Ovary (tissue), 9 donors: ENCODE data around the gene NAT8L. TPM values are rescaled to one million over a fixed set of nuclear protein-coding genes. Genes with fewer than 3 reads are reported as not detected.

Experiments used
- DNase-seq, 5 donors: peaks; one replicate each; pipeline ENCODE4 v3.0.0-alpha.2; 2019 to 2020
- H3K27ac ChIP-seq, 2 donors: fragments of 200-600 bp; one replicate each; pipeline versions ENCODE4 v1.5.1 to v1.8.0; 2019 to 2022
- H3K27me3 ChIP-seq: fragments of 200-600 bp; one replicate; pipeline ENCODE4 v1.8.0; 2022
- H3K36me3 ChIP-seq: fragments of 200-600 bp; sonication (generic); one replicate; pipeline ENCODE4 v1.5.1; 2019
- H3K4me1 ChIP-seq: one replicate; pipeline ENCODE4 v1.8.1; 2013; ENCODE audit warnings: mild to moderate bottlenecking, moderate library complexity; ENCODE audit not compliant: insufficient read depth
- H3K4me3 ChIP-seq: fragments of 200-600 bp; sonication (generic); one replicate; pipeline ENCODE4 v1.5.1; 2017
- H3K9me3 ChIP-seq, 2 donors: fragments of 200-600 bp in 1 of 2; sonication (generic) in 1 of 2; one replicate each; pipeline versions ENCODE4 v1.5.1 to v1.8.1; 2013 to 2019; ENCODE audit warnings: mild to moderate bottlenecking in 1 of 2, moderate library complexity in 1 of 2
- EP300 ChIP-seq: sonication (generic); formaldehyde crosslinking; IDR thresholded peaks from one replicate; pipeline ENCODE4 v1.6.1; 2017; ENCODE audit warnings: antibody characterized with exemption
- POLR2A ChIP-seq: fragments of 450-650 bp; IDR thresholded peaks from one replicate; pipeline ENCODE4 v1.6.1; 2017; ENCODE audit warnings: antibody characterized with exemption, mild to moderate bottlenecking, moderate library complexity
- WGBS, 3 donors: extraction: QIAGEN DNeasy Blood & Tissue Kit in 1 of 3; methylation state at CpG; one replicate each; pipeline versions ENCODE4 v1.1.5 to v1.1.7; 2013 to 2017; 5-methylcytosine and 5-hydroxymethylcytosine counted together
- intact Hi-C, 4 donors: fragments of 100-400 bp; cut with DNase I; formaldehyde crosslinking; loops; one replicate each; pipeline versions ENCODE4 v1.11.0 to v1.15.1; 2022 to 2023
- polyA plus RNA-seq, 2 donors: library from polyadenylated mRNA; stranded (reverse); fragments of 200-250 nt in 1 of 2; fragments of 350-450 nt in 1 of 2; fragmentation: Illumina TruSeq in 1 of 2; extraction: RNeasy Lipid Tissue Mini Kit (QIAGEN cat#74804) in 1 of 2; gene quantifications; one replicate each; pipeline ENCODE4 v1.2.3, GENCODE V29; 2013 to 2014
- total RNA-seq, 7 donors: library from RNA; depleted of rRNA in 2 of 7; stranded (reverse); fragments of >200 nt in 2 of 7; fragmentation: NEBNext Ultra II Directional in 3 of 7; extraction: Animal tissue kit (Norgen Biotek cat#: 25700) in 3 of 7; gene quantifications; one replicate each; pipeline versions ENCODE4 v1.1.0 to v1.2.4, GENCODE V29; 2016 to 2023
- TF ChIP-seq, protein P1 (sequence below), 3 donors: fragments of 450-650 bp in 2 of 3; fragments of 200-600 bp in 1 of 3; IDR thresholded peaks; one replicate each; pipeline versions ENCODE4 v1.5.1 to v1.8.0; 2016 to 2022; ENCODE audit warnings: antibody characterized with exemption in 3 of 3, mild to moderate bottlenecking in 1 of 3
- donor health status: DM: no; HTN: no; CAD: no; lungs with moderate emphysema.
- donor health status: DM: no; HTN: no; CAD: no.
- donor health status: Bipolar disorder and iron deficiency.
- donor health status: DM: yes; HTN: yes; CAD: no.
- donor health status: DM: no; HTN: no; CAD: no.
- donor health status: DM: yes; HTN: yes; CAD: no.

NAT8L gene
- total and polyA plus RNA-seq, 9 donors: 0.24 to 4.1 (median 1.3) TPM

DNA sequence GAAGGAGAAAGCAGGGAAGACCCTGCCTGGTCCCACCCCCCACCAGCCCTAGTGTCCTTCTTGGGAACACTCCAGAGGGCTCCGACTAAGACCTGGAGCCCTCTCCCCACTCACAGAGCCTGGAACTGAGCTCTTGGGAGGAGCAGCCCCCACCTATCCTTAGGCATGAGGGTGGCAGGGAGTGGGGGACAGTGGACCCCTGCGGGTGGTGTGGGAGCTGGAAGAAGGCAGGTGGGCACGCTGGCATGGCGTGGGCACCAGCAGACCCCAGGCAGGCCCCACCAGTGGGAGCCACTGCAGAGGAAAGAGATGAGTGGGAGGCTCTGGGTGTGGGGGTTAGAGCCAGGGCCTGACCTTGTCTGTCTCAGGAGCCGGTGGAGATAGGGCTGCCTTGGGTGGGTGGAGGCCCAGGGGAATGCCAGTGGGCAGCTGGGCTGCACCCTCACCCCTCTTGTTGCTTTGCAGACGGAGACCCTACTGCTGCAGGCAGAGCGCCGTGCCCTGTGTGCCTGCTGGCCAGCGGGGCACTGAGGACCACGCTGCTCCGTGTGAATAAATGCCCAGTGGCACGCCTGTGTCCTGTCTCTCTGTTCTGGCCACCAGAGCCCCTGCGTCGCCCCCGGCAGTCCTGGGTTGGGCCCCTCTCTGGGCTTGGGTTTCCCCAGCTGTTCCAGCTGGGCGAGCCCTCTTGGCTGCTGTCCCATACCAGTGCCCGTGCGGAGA, 15.6 kb upstream of the NAT8L start:
- intact Hi-C loops: no loop called here
- 88 to 92% (median 91%) methylated on average over 18 of the region's 18 CpGs for WGBS, 3 donors
- Histone ChIP-seq H3K9me3 (no peaks in the 10 kb centered on the region), H3K4me1 (peaks cover 6% of the 10 kb centered on the region), H3K36me3 (no peaks in the 10 kb centered on the region), H3K27me3 (peaks cover 4% of the 10 kb centered on the region), H3K27ac (no peak overlapping the region), H3K4me3 (no peak overlapping the region)
- DNase-seq: no peak
- TF ChIP-seq, protein P1, sequence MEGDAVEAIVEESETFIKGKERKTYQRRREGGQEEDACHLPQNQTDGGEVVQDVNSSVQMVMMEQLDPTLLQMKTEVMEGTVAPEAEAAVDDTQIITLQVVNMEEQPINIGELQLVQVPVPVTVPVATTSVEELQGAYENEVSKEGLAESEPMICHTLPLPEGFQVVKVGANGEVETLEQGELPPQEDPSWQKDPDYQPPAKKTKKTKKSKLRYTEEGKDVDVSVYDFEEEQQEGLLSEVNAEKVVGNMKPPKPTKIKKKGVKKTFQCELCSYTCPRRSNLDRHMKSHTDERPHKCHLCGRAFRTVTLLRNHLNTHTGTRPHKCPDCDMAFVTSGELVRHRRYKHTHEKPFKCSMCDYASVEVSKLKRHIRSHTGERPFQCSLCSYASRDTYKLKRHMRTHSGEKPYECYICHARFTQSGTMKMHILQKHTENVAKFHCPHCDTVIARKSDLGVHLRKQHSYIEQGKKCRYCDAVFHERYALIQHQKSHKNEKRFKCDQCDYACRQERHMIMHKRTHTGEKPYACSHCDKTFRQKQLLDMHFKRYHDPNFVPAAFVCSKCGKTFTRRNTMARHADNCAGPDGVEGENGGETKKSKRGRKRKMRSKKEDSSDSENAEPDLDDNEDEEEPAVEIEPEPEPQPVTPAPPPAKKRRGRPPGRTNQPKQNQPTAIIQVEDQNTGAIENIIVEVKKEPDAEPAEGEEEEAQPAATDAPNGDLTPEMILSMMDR (IDR thresholded peaks at IDR 0.05): no peak
- no peak for TF ChIP-seq EP300
- no peak for TF ChIP-seq POLR2A

GRCh38 chr4:2044119-2044485, 15.0 kb upstream of the NAT8L start:
- intact Hi-C loops: no loop called here
- no peak overlapping the region for H3K27ac ChIP-seq
- WGBS, 3 donors: 88 to 92% (median 88%) methylated on average over 6 of the region's 6 CpGs
- H3K4me3 ChIP-seq: no peak overlapping the region
- TF ChIP-seq, protein P1 (IDR thresholded peaks at IDR 0.05): no peak
- TF ChIP-seq EP300 (no peak), POLR2A (no peak)
- H3K36me3 ChIP-seq: no peaks in the 10 kb centered on the region
- no peaks in the 10 kb centered on the region for H3K9me3 ChIP-seq
- DNase-seq: no peak
- peaks cover 6% of the 10 kb centered on the region for H3K4me1 ChIP-seq
- peaks cover 4% of the 10 kb centered on the region for H3K27me3 ChIP-seq

GRCh38 chr4:2044542-2045517, 14.3 kb upstream of the NAT8L start:
- WGBS, 3 donors: 82 to 91% (median 89%) methylated on average over 17 to 18 of the region's 18 CpGs
- H3K4me3 ChIP-seq: no peak overlapping the region
- no peaks in the 10 kb centered on the region for H3K9me3 ChIP-seq
- H3K36me3 ChIP-seq: no peaks in the 10 kb centered on the region
- intact Hi-C loops: no loop called here
- peaks cover 4% of the 10 kb centered on the region for H3K27me3 ChIP-seq
- no peak overlapping the region for H3K27ac ChIP-seq
- no peak for TF ChIP-seq POLR2A
- TF ChIP-seq EP300: no peak
- TF ChIP-seq, protein P1 (IDR thresholded peaks at IDR 0.05): no peak
- no peak for DNase-seq
- peaks cover 6% of the 10 kb centered on the region for H3K4me1 ChIP-seq

GRCh38 chr4:2045518-2045951, 13.6 kb upstream of the NAT8L start:
- no peak for DNase-seq
- Histone ChIP-seq H3K36me3 (no peaks in the 10 kb centered on the region), H3K4me3 (no peak overlapping the region), H3K27ac (no peak overlapping the region), H3K27me3 (peaks cover 4% of the 10 kb centered on the region), H3K9me3 (no peaks in the 10 kb centered on the region), H3K4me1 (peaks cover 4% of the 10 kb centered on the region)
- TF ChIP-seq, protein P1 (IDR thresholded peaks at IDR 0.05): no peak
- TF ChIP-seq EP300 (no peak), POLR2A (no peak)
- WGBS, 3 donors: 76 to 85% (median 79%) methylated on average over 11 of the region's 11 CpGs
- intact Hi-C loops: no loop called here
